IPS-11a (cell line): ENCODE results near the gene NUCKS1.

Experiments used
- H3K4me3 ChIP-seq: one replicate; pipeline ENCODE4 v1.5.1; 2013; ENCODE audit warnings: low read depth, low read length, control low read depth

The NUCKS1 gene

GRCh38 chr1:205750138-205751035 is at the start of gene NUCKS1:
TSS of gene NUCKS1 (minus strand) at chr1:205750182. CDS start at chr1:205749973, 209 bp downstream.
- H3K4me3 ChIP-seq, result peak within 1 kb of the TSS; percentile 98

DNA sequence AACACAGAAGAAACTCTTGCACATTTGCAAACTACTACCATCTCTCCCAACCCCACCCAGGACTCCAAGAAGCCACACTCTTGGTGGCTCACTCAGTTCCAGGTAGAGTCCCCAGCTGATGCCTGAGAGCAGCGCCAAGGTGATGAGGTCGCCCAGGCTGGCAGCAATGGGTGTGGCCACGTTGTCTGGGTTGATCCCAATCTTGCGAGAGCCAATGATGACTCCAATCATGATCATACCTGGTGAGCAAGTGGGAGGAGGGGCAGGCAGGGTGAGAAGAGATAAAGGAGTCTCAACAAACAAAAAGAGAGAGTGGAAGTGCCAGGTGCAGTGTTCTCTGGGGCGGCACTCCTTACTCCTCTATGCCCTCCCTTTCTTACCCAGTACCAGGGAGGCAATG is 48.6 kb upstream of the NUCKS1 start:
- no peak overlapping the region for H3K4me3 ChIP-seq

DNA sequence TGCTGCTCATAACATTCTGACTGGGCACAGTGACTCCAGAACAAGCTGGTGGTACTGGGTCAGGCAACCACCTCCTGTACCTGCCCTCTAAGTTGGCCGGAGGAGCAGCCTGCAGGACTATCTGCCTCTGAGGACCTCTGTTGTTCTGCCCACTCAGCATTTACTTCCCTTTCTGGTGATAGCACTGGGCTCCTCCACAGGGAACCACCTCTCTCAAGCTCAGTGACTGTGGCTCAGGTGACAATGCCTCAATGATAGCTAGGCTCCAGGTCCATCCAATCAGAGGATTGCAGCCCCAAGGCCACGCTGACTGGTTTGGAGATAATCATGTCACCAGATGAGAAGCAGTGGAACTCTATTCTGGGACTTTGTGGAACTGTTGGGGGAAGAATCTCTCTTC is 47.2 kb upstream of the NUCKS1 start:
- H3K4me3 ChIP-seq, result no peak overlapping the region

DNA sequence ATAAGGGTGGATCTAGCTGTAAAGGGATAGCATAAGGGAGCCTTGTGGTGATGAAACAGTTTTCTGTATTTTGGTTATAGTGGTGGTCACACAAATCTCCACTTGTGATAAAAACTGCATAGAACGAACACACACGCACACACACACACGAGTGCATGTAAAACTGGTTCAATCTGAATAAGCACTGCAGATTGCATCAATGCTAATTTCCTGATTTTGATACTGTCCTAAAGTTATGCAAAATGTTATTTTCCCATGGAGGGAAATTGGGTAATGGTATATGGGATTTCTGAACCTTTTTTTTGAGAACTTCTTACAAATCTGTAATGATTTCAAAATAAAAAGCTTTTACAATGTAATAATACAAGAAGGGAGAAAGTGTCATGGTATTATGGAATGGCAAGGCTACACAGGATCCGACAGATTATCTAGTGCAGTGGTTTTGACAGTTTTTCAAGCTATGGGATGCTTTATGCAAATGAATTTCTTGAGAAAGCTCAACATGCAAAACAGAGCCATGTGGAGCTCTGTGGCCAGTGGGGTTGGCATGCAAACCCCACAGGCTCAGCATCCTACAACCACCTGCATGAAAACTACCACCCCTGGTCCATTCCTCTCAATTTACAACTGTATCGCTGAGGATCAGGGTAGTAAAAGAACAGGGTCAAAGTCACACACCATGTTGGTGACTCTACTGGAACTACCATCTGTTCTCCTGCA is 44.2 kb upstream of the NUCKS1 start:
- no peak overlapping the region for H3K4me3 ChIP-seq

DNA sequence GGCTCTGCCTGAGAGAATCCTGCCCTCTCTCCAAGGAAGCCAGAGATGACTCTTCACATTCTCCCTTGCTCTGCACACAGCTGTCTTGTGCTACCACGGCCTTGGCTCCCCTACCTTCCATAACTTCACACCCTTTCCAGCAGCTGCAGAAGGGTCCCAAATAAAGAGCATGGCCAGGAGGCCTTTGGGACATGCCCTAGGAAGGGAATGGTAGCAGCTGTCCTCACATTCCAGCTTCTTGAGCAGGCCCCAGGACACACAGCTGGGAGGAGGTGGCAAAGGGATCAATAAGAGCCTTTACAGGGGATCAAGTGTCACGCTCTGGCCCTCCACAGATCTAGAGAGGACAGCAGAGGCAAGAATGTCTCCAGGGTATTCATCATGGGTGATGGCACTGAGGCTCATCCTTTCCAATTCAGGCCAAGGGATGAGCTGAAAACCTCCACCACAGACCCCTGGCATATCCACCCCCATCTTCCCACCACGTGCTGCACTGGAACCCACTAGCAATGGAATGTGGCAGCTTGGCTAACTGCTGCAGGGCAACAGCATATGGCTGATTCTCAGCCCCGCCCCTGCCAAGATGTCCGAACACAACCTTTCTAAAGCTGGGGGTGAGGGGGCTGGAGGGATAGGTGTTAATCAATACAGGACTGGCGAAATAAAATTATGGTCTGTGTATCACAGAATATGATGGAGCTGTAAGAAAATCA is 43.1 kb upstream of the NUCKS1 start:
- no peak overlapping the region for H3K4me3 ChIP-seq

GRCh38 chr1:205792481-205792881 is 42.5 kb upstream of the NUCKS1 start:
- H3K4me3 ChIP-seq, result no peak overlapping the region

- H3K4me3 ChIP-seq, result no peak overlapping the region
Measured at GRCh38 chr1:205791568-205792180, 41.7 kb upstream of the NUCKS1 start.

DNA sequence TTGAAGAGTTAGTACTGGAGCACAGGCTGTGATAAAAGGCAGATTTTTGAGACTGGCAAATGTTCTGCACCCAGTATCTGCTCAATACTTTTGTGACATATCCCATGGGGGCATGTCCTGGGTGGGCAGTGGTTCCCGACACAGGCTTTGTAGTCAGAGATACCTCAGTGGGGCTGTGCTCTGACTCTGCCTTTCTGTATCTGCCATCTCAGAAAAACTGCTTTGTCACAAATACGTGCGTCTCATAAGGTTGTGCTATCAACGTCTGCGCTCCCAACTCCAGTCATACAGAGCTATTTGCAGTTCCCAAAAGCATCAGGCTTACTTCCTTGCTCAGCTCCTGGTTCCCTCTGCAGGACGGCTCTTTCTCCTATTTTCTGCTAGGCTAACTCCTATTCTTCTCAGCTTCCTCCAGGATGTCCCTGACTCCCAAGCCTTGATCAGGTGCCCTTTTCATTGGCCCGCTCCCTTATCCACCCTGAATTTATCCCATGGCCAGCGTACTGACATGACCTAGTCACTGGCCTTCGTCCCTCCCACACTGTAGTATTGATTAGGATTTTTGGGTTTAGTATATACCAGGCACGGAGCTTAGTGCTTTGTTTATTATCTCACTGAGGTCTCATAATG is 37.4 kb upstream of the NUCKS1 start:
- H3K4me3 ChIP-seq, result no peak overlapping the region

DNA sequence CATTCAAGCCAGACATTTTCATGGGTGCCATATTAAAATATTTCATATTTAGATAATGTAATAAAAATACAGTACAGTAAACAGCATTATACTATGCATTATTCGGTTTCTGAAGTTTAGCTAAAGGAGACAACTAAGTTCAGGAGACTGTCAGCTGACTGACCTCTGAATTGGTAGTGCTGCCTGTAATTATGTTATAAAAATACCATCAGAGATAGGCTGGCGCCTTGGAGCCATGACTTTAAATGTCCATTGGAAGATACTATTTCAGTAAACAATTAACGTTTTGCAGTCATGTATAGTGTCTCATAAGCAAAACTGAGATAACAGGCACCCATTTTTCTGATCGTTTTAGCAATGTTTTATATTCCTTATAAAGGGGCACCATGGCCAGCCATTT is 36.6 kb upstream of the NUCKS1 start:
- no peak overlapping the region for H3K4me3 ChIP-seq

DNA sequence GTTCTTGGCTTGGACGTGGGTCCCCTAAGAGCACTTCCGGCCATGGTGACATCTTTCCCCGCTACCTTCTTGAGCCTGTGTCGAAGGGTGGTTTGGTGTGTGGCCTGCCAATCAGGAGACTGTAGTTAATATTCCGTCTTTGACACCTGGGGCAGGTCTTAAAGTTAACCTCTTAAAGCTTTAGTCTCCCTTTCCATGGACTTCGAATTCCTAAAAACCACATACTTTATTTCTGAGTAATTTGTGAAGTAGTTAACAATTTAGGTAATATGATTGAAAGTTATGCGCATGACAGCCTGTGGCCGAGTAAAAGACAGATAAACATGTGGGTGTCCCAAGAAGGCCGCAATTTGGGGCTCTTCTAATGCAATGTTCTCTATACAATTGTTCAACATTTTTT is 35.5 kb upstream of the NUCKS1 start:
- no peak overlapping the region for H3K4me3 ChIP-seq

DNA sequence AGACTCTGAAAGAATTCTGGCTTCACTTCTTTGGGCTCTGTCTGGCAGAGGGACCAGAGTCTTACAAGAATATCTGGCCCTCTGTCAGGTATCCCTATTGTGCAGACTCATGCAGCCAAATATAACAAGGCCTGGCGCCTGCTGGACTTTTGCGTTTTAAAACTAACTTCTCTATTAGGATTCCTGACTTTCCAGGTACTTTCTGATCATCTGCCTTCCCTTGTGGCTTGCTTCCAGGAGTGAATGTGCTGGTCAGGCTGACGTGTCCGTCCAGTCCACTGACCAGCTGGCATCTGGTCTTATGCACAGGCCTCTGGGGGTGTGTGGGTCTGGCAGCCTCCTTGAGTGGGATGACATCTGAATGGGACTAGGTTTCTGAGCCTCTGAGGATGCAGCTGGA is 33.9 kb upstream of the NUCKS1 start:
- no peak overlapping the region for H3K4me3 ChIP-seq

GRCh38 chr1:205783433-205783795 is 33.4 kb upstream of the NUCKS1 start:
- no peak overlapping the region for H3K4me3 ChIP-seq

GRCh38 chr1:205782627-205783432 is 32.8 kb upstream of the NUCKS1 start:
- H3K4me3 ChIP-seq, result no peak overlapping the region

- H3K4me3 ChIP-seq, result no peak overlapping the region
Measured at GRCh38 chr1:205780335-205780734, 30.4 kb upstream of the NUCKS1 start.

DNA sequence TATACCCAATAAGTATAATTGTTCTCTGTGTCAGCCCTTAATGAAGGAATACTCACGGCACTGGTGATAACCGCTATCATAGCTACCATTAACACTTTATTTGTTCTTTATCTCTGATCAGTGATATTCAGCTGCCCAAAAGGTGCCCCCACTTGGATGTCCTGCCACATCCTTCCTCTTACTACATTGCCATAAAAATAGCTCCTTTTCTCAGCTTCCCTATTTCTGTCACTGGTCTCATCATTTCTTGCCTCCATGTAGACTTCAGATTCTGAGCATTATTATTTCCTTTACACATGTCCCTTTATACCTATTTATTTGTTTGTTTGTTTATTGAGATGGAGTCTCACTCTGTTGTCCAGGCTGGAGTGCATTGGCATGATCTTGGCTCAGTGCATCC is 28.0 kb upstream of the NUCKS1 start:
- H3K4me3 ChIP-seq, result no peak overlapping the region

GRCh38 chr1:205775717-205776056 is 25.7 kb upstream of the NUCKS1 start:
- H3K4me3 ChIP-seq, result peak overlapping the region; percentile 67

- peak within 1 kb of the TSS; percentile 67 for H3K4me3 ChIP-seq
Measured at GRCh38 chr1:205775015-205775716, 25.2 kb upstream of the NUCKS1 start, which contains the start of gene RAB29. TSS of gene RAB29 (minus strand) at chr1:205775482. CDS start at chr1:205774956, 526 bp downstream.

DNA sequence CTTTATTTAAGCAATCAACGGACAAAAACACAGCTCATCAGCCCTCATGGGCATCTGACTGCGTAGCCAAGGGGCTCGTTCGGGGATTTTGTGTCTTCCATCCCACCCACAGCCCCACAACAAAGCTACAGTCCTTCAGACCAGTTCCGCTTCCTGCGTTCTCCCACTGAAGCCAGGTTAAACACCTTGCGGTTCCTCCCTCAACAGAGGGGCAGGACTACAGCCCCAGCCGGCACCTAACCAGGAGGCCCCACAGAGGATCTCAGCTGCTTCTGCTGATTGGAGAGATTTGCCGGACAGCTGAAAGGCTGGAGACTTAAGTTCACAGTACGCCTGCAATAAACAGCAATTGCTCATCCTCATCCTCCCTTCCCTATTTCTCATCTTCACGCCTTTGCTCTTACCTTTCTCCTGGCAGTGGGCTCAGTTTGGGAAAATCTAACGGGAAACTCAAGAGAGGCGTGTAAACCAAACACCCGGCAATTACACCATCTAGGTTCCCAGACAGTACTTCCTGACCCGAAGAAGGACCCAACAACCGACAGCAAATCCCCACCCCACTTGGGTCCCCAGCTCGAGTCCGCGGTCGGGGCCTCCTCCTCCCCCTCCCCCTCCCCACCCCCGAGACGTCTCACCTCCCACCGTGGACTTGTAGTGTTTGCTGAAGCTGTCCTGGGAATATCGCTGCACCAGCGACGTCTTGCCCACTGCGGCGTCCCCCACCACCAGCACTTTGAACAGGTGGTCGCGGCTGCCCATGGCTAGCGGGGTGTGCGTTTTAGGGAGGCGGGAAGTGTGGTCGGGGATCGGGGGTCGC is 24.4 kb upstream of the NUCKS1 start:
- peak overlapping the region; percentile 67 for H3K4me3 ChIP-seq
